Activated naive CD4-positive, alpha-beta T cell treated with anti-CD3 and anti-CD28 coated beads, Interleukin-2, amount 50 U/mL, for 72 hours (primary cell): Measurements from ENCODE around the gene LAMC3. TPM values are rescaled to one million over a fixed set of nuclear protein-coding genes. Genes with fewer than 3 reads are reported as not detected.

ENCODE experiments used
- ATAC-seq, 2 donors: fragments of 150-1000 bp; cut with Tn5 transposase; 2 replicates each; pipeline ENCODE4 v1.10.0; 2021; ENCODE audit warnings: mild to moderate bottlenecking in 2 of 2, moderate library complexity in 2 of 2
- DNase-seq, 2 donors: peaks; one replicate each; pipeline ENCODE4 v3.0.0; 2021 to 2022; ENCODE audit warnings: low spot score in 2 of 2
- H3K27ac Mint-ChIP-seq, 2 donors: one replicate each; pipeline ENCODE4 v1.8.0; 2022; ENCODE audit warnings: mild to moderate bottlenecking in 2 of 2, mixed read lengths in 2 of 2
- H3K36me3 Mint-ChIP-seq, 2 donors: one replicate each; pipeline ENCODE4 v1.8.0; 2022; ENCODE audit warnings: mixed read lengths in 2 of 2
- H3K9me3 Mint-ChIP-seq, 2 donors: one replicate each; pipeline ENCODE4 v1.8.0; 2022; ENCODE audit warnings: mixed read lengths in 2 of 2
- total RNA-seq, 2 donors: library from RNA; stranded (reverse); gene quantifications; one replicate each; pipeline ENCODE4 v1.2.3, GENCODE V29; 2022

The LAMC3 gene
- total RNA-seq = 1 to 10 TPM; 1.0 to 1.1 TPM

DNA sequence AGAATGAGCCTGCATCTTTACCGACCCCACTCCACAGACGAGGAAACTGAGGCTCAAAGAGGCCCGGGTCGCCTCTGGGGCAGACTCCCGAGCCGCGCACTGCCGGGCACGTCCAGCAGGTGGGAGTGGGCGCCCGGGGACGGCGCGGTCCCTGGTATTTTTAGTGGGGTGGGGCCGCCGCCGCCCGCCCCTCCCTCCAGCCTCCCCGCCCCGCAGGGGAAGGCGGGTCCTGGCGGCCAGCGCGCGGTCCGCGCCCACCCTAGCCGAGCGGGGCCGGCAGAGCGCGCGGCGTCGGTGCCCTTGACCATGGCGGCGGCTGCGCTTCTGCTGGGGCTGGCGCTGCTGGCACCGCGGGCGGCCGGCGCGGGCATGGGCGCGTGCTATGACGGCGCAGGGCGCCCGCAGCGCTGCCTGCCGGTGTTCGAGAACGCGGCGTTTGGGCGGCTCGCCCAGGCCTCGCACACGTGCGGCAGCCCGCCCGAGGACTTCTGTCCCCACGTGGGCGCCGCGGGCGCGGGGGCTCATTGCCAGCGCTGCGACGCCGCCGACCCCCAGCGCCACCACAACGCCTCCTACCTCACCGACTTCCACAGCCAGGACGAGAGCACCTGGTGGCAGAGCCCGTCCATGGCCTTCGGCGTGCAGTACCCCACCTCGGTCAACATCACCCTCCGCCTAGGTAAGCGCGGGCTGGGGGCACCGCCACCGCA, at the start of gene LAMC3:
Gene LAMC3, plus strand, starts transcription at position 266 of the 710 bp plus-strand sequence. Its CDS starts 41 bp downstream, at position 307.
- DNase-seq (no peak), ATAC-seq (peak in 1 of 2 donors; percentile 68)
- H3K27ac Mint-ChIP-seq = no peak within 1 kb of the TSS
- no peaks in the 10 kb centered on the region for H3K36me3 Mint-ChIP-seq
- no peaks in the 10 kb centered on the region for H3K9me3 Mint-ChIP-seq

DNA sequence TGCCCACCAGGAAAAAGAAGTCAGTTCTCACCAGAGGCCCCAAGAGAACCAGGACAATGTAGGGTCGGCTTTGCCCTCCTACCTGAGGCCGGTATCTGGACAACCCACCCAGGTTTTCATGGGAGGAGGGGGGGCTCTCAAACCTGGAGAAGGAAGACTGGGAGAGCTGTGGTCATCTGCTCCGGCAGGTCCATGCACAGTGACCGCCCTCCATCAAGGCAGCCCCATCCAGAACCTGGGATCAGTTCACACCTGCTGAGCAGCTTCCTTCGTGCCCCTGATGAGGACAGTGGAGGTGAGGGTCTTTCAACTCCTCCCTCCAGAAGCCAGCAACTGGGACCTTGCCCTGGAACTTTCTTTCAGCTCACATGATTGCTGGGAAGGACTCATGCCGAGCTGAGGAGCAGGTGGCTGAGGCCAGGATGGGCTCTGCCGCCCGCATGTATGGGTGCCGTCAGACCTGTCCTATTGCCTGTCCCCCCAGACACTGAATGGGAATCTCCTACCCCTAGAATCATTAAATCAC, 49.1 kb upstream of the LAMC3 start:
- H3K27ac Mint-ChIP-seq = no peak overlapping the region

DNA sequence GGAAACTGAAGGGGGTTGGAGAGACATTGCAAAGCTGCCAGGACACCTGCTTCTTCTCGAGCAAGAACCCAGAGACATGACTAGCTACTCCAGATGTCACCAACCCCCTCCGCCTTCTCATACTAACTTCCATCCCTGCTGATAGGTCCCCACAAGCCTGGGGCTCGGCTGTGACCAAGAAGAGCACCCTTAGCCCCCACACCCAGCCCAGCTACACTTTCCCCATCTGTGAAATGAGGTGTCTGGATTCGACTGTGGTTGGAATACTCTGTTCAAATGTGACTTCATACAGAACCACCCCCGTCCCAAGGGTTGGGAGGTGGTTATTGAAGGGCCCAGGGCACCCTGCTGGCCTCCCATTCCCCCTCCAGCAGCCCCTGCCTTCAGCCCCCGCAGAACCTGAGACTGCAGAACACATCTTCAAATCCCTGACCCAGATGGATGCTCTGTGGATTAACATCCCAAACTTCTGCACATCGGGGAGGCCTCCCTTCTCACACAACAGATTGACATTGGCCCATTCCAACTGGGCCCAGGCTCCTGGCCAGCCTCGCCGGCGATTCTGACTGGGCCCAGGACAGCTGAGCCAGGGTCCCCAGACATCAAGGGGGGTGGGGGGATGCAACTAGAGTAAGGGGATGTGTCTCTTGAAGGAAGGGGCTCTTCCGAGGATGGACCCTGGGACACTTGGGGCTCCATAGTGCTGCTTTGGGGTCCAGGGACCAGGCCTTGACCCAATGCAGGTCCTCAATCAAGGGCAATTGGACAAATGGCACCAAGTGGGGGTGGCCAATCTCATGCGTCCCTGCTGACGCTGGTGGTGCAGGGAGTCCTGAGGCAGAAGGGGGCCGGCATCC, 48.2 kb upstream of the LAMC3 start:
- Mint-ChIP-seq H3K9me3 (peaks cover 5 to 8% of the 10 kb centered on the region in 2 donors), H3K36me3 (no peaks in the 10 kb centered on the region), H3K27ac (peak overlapping the region in 1 of 2 donors; percentile 52)
- no peak for ATAC-seq
- DNase-seq = no peak

More for the DNA sequence above, 49.1 kb upstream of the LAMC3 start:
- H3K36me3 Mint-ChIP-seq = no peaks in the 10 kb centered on the region
- ATAC-seq = no peak
- peaks cover 5 to 8% of the 10 kb centered on the region in 2 donors for H3K9me3 Mint-ChIP-seq
- DNase-seq = no peak

DNA sequence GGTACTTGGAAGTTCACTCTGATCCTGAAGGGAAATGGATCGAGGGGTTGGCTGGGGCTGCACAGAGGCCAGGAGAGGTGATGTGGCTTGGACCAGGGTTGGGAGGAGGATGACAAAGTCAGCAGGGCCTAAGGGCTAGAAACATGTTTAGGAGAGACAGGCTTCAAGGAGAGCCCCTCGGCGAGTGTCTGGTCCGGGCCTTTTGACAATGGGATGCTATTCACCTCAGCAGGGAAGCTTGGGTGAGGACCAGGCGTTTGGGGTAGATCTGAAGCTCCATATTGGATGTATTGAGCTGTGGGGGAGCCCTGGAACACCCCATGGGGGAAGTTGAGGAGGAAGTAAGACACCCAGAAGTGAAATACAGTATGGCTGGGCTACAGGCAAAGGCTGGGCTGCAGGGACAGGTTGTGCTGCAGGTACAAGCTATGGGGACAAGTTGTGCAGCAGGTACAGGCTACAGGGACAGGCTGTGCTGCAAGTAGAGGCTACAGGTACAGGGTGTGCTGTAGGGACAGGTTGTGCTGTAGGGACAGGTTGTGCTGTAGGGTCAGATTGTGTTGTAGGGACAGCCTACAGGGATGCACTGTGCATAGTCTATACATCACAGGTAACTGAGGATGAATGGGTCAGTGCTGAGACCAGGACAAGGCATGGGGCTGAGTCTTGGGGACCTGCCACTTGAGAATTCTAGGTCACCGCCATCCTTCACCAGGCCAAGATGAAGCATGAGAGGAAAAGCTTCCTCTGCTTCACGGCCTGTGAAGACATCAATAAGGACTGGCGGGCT, 47.3 kb upstream of the LAMC3 start:
- Mint-ChIP-seq H3K36me3 (no peaks in the 10 kb centered on the region), H3K9me3 (peaks cover 5 to 8% of the 10 kb centered on the region in 2 donors), H3K27ac (no peak overlapping the region)
- DNase-seq (no peak), ATAC-seq (no peak)

DNA sequence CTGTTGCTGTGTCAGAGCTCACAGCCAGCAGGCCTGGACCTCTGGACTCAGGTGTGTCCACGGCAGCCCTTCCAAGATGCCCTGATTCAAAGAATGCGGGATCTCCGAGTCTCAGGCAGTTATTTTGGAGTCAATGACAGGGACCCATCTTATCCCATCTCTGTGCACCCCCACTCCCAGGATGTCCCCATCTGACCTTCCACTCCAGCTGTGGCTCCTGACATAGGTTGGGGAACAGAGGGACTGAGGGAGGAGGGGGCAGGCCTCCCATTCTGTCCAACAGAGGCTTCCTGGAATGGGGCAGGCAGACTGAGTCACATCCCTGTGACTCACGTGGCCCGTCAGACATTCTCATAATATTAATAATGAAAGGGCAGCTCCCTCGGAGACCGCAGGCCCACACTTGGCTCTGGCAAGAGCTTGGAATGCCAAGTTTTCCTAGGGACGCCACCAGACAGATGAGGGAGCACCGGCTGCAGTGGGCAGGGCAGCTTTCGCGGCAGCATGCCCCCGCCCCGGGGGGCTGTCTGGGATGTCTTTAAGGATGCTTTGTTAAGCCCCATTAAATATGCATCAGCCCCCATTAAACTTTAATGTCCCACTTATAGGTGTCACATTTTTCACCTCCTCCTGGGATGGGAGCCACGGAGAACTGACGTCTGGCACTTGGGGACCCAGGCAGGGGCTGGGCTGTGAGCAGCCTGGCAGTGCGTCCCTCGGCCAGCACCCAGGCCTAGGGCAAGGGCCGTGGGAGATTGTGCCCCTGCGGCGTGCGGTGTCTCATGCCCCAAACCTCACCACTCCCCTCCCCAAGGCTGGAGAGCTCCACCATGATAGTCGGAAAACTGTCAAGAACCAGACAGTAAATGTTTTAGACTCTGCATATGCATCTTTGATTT, 46.3 kb upstream of the LAMC3 start:
- Mint-ChIP-seq H3K36me3 (no peaks in the 10 kb centered on the region), H3K27ac (no peak overlapping the region), H3K9me3 (peaks cover 5 to 8% of the 10 kb centered on the region in 2 donors)
- no peak for DNase-seq
- ATAC-seq = no peak

DNA sequence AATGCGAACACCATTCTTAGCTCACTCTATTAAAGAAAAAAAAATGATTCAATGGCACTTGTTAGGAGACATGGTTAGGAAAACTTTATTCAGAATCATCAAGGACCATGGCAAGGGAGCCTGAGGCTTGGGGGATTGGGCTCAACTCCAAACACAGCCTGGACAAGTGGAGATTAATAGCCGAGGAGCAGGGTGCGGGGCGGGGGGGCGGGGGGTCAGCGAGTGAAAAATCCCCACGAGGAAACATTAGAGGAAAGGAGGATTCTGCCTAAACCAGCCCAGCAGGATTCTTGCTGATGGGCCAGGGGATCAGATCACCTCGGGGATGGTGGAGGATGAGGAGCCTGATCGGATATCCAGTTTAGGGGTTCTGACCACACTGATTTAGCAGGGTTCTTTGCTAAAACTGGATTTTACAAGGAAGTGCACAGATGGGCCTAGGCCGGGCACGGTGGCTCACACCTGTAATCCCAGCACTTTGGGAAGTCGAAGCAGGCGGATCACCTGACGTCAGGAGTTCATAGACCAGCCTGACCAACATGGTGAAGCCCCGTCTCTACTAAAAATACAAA, 45.6 kb upstream of the LAMC3 start:
- DNase-seq (no peak), ATAC-seq (no peak)
- Mint-ChIP-seq H3K27ac (no peak overlapping the region), H3K36me3 (no peaks in the 10 kb centered on the region), H3K9me3 (peaks cover 5 to 8% of the 10 kb centered on the region in 2 donors)

DNA sequence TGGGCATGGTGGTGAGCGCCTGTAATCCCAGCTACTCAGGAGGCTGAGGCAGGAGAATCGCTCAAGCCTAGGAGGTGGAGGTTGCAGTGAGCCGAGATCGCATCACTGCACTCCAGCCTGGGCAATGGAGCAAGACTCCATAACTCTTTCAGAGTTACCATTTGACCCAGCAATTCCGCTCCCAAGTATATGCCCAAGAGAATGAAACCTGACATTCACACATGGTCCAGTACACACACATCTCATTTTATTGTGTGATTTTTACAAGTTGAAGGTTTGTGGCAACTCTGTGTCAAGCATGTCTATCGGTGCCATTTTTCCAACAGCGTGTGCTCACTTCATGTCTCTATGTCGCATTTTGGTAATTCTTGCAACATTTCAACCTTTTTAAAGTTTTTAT, 45.1 kb upstream of the LAMC3 start:
- no peak for ATAC-seq
- Mint-ChIP-seq H3K36me3 (no peaks in the 10 kb centered on the region), H3K27ac (no peak overlapping the region), H3K9me3 (peaks cover 1 to 4% of the 10 kb centered on the region in 2 donors)
- no peak for DNase-seq

DNA sequence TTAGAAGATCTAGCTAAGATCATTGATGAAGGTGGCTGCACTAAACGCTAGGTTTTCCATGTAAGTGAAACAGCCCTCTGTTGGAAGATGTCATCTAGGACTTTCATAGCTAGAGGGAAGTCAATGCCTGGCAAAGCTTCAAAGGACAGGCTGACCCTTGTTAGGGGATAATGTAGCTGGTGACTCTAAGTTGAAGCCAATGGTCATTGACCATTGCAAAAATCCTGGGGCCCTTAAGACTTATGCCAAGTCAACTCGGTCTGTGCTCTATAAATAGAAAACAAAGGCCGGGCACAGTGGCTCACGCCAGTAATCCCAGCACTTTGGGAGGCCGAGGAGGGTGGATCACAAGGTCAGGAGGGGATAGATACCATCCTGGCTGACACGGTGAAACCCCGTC, 43.3 kb upstream of the LAMC3 start:
- Mint-ChIP-seq H3K36me3 (no peaks in the 10 kb centered on the region), H3K27ac (no peak overlapping the region), H3K9me3 (no peaks in the 10 kb centered on the region)
- no peak for DNase-seq
- no peak for ATAC-seq

DNA sequence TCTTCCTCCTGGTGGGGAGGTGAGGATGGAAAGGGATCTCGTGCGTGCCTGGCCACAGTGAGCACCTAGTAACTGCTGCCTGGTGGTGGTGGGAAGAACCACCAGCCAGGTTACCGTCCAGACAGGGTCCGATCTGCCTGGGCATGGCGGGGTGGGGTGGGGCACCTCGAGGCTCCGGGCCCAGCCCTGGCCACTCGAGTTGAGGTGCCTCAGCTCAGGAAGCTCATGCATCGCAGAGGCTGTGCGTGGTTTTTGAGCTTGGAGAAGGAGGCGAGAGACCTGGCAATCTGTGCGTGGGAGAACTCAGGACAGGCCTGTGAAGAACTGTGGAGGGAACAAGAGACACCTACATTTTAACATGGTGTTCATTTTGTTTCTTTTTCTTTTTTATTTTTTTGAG, 38.9 kb upstream of the LAMC3 start:
- DNase-seq = no peak
- Mint-ChIP-seq H3K9me3 (no peaks in the 10 kb centered on the region), H3K36me3 (no peaks in the 10 kb centered on the region), H3K27ac (no peak overlapping the region)
- no peak for ATAC-seq

DNA sequence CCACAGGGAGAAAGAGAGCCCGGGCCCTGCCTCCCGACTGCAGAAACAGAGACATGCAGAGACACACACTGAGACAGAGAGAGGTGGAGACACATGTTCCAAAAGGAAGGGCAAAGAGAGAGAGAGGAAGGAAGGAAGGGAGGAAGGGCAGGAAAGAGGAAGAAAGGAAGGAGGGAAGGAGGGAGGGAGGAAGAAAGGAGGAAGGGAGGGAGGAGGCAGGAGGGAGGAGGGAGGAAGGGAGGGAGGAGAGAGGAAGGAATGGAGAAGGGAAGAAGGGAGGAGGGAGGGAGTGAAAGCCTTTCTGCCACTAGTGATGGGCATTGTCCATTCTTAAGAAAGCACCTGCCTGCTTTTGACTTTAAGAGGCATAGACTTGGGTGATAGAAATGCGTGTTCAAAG, 38.1 kb upstream of the LAMC3 start:
- no peak for DNase-seq
- no peak for ATAC-seq
- H3K36me3 Mint-ChIP-seq = no peaks in the 10 kb centered on the region
- no peak overlapping the region for H3K27ac Mint-ChIP-seq
- no peaks in the 10 kb centered on the region for H3K9me3 Mint-ChIP-seq

DNA sequence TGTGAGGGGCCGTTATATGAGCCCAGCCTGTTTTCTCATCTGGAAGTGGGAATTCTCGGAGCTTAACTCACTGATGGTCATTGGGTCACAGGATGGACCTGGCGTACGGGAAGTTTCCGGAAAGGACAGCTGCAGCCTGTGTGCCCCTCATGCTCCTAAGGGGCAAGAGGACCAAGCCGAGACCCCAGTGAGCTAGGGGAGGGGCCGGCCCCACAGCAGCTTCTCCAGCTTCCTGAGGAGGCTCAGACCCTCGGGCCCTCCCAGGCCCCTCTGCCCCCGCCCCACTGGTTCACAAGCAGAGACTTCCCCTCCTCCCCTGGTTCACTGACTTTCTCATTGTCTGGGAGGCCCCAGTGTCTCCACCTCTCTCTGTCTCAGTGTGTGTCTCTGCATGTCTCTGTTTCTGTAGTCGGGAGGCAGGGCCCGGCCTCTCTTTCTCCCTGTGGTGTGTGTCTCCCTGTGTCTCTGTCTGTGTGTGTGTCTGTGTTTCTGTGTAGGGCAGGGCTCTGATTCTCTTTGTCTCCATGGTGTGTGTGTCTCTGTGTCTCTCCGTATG, 37.6 kb upstream of the LAMC3 start:
- Mint-ChIP-seq H3K36me3 (no peaks in the 10 kb centered on the region), H3K27ac (no peak overlapping the region), H3K9me3 (no peaks in the 10 kb centered on the region)
- ATAC-seq = no peak
- no peak for DNase-seq

DNA sequence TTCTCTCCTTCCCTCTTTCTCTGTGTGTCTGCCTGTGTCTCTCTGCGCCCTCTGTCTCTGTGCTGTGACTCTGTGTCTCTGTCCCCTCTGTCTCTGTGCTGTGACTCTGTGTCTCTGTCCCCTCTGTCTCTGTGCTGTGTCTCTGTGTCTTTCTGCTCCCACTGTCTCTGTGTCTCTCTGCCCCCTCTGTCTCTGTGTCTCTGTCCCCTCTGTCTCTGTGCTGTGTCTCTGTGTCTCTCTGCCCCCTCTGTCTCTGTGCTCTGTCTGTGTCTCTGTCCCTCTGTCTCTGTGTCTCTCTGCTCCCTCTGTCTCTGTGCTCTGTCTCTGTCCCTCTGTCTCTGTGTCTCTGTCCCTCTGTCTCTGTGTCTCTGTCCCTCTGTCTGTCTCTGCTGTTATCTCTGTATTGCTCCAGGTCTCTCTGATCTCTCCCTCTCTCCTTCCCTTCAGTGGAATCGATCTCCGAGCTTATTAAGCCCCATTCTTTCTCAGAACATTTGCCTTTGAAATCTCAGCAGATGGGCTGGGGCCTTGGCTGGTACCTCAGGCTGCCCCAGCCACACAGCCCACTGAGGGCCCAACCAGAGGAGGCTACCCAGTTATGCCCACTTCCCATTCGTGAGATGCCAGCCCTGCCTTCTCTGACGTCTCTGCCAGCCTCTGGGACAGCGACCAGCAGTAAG, 36.6 kb upstream of the LAMC3 start:
- DNase-seq (no peak), ATAC-seq (no peak)
- Mint-ChIP-seq H3K9me3 (no peaks in the 10 kb centered on the region), H3K27ac (peak overlapping the region in 1 of 2 donors; percentile 38), H3K36me3 (no peaks in the 10 kb centered on the region)

DNA sequence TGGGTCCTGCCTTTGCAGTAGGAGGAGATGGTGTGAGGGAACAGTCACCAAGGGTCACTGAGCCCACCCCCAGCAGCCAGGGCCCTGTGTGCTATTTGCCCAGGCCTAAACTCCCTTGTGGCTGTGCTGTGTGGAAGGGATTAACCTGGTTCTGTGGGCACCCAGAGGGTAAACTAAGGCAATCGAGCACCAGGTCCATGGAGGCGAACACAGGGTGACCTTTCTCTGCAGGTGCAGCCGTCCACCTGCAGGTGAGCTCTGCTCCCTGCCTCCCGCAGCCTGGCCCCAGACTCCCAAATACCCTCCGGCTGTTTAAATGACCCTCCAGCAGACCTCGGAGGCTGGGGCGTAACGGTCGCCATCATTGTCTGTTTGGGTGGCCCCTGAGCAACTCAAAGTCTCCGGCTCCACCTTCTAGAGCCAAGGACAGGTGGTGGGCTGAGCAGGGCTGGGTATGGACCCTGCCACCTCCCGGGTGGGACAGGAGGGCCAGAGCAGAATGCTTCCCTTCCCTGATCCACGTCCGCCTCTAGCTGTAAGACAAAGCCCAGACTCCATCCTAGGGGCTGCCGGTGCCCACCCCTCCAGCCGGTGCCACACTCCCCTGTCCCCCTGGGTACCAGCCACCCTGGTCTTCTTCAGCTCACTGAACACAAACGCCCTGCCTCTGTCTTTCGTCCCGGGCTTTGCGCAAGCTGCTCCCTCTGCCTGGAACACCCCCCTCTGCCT, 35.9 kb upstream of the LAMC3 start:
- H3K27ac Mint-ChIP-seq = no peak overlapping the region
- no peak for DNase-seq

DNA sequence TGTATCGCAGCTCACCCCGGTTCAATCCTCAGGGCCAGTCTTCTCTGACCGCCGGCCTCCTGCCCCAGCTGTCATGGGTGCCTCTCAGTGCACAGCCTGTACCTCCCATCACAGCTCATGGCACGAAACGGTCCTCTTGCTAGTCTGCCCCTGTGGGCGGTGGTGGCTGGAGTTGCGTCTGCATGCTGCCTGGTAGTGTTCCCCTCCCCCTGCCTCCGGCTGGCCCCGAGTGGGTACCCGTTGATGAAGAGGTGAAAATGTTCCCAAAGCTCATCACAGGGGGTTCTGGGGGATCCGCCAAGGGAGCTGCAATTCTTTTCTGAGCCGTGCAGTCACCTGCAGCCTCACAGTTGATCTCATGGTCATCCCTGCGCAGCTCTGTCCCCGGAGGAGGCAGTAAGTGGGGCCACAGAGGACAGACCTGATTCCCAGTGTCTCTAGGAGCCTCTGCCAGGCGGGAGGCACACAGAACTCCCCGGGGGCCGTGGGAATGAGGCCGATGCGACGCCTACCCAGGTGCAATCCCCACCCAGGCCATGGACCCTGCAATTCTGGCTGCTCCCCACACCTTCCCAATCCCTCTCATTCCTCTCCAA, 35.2 kb upstream of the LAMC3 start:
- H3K27ac Mint-ChIP-seq = no peak overlapping the region
- H3K36me3 Mint-ChIP-seq = no peaks in the 10 kb centered on the region
- DNase-seq (no peak), ATAC-seq (no peak)
- H3K9me3 Mint-ChIP-seq = no peaks in the 10 kb centered on the region

More for the DNA sequence above, 35.9 kb upstream of the LAMC3 start:
- Mint-ChIP-seq H3K36me3 (no peaks in the 10 kb centered on the region), H3K9me3 (no peaks in the 10 kb centered on the region)
- no peak for ATAC-seq
